GM10266 (cell line): ENCODE results near the gene MMP24.
A peak's percentile ranks its signal among the peaks of the same experiment; 100 is the strongest.

ENCODE experiments used
- DNase-seq: peaks from one replicate; pipeline ENCODE4 v3.0.0; 2012; ENCODE audit errors: extremely low spot score
- CTCF ChIP-seq: IDR thresholded peaks from 2 replicates; pipeline ENCODE4 v1.5.1; 2012; ENCODE audit warnings: mild to moderate bottlenecking, low read depth; ENCODE audit not compliant: control insufficient read depth, insufficient read depth; ENCODE audit errors: missing control alignments

Gene MMP24

GRCh38 chr20:35298264-35298663, 71.8 kb downstream of the MMP24 start:
- no peak for TF ChIP-seq CTCF
- no peak for DNase-seq

GRCh38 chr20:35299780-35300179, 73.3 kb downstream of the MMP24 start:
- TF ChIP-seq CTCF: no peak
- DNase-seq: no peak

- no peak for DNase-seq
- TF ChIP-seq CTCF: no peak
Measured at GRCh38 chr20:35300469-35301262, 74.2 kb downstream of the MMP24 start.

GRCh38 chr20:35301426-35301825, 74.9 kb downstream of the MMP24 start:
- no peak for DNase-seq
- no peak for TF ChIP-seq CTCF

GRCh38 chr20:35302421-35303335, 76.2 kb downstream of the MMP24 start:
- DNase-seq: no peak

GRCh38 chr20:35303382-35303734, 76.9 kb downstream of the MMP24 start:
- no peak for DNase-seq
- TF ChIP-seq CTCF: no peak

More at GRCh38 chr20:35302421-35303335, 76.2 kb downstream of the MMP24 start:
- no peak for TF ChIP-seq CTCF

- DNase-seq: peak; percentile 88
- TF ChIP-seq CTCF: peak; percentile 92
Measured at GRCh38 chr20:35303735-35304491, 77.4 kb downstream of the MMP24 start.
